Measurements from ENCODE around the gene PACS2. TPM values are rescaled to one million over a fixed set of nuclear protein-coding genes. Genes with fewer than 3 reads are reported as not detected.

Gene PACS2
- total and polyA plus RNA-seq, 2 of the 4 experiments (the other 2 are of a cell fraction), result 15.6 to 32.2 TPM

GRCh38 chr14:105445290-105445689 lies 130.7 kb downstream of the PACS2 start:
- POLR2A ChIA-PET (ENCODE audit: unreplicated experiment), result no interaction called here
- in situ Hi-C loops (cut with MboI; ENCODE audit: low sequenced_read_pairs), result no loop called here
- no peak overlapping the region for H3K27ac ChIP-seq (ENCODE audit: insufficient read depth, low read length)
- H3K79me1 ChIP-seq (ENCODE audit: low read depth in 1 of 2, low read length in 2 of 2), result peaks cover 3 to 42% of the 10 kb centered on the region in 2 experiments
- H2AK5ac ChIP-seq (ENCODE audit: low read depth, low read length), result no peak overlapping the region
- CTCF ChIA-PET, result no interaction called here
- H2BK120ac ChIP-seq (ENCODE audit: low read depth, low read length), result no peak overlapping the region
- peaks cover 37% of the 10 kb centered on the region for H4K20me1 ChIP-seq (ENCODE audit: insufficient read depth, low read length)
- H3K18ac ChIP-seq (ENCODE audit: low read depth, low read length), result no peak overlapping the region
- no peak overlapping the region for H3K4me3 ChIP-seq (ENCODE audit: insufficient read depth, low read depth, low read length)
- 94% methylated on average over 15 of the region's 24 CpGs; no CpG with 5 or more reads in 1 of the 2 experiments for WGBS, 2 experiments (ENCODE audit: extremely low coverage in 2 of 2, insufficient read length in 1 of 2)
- no peaks in the 10 kb centered on the region for H3K9me3 ChIP-seq (ENCODE audit: control insufficient read depth, insufficient read depth, low read length)
- no peak overlapping the region for H3K14ac ChIP-seq (replicated peaks; ENCODE audit: low read depth, low read length)
- intact Hi-C loops (cut with micrococcal nuclease), result no loop called here
- no peak overlapping the region for H3K4ac ChIP-seq (ENCODE audit: low read depth, low read length)
- no peak overlapping the region for H2AFZ ChIP-seq (replicated peaks; ENCODE audit: low read length, poor library complexity)
- H4K8ac ChIP-seq (ENCODE audit: low read depth in 2 of 2, low read length in 2 of 2), result no peak overlapping the region
- no peaks in the 10 kb centered on the region for H3K27me3 ChIP-seq (ENCODE audit: control insufficient read depth, insufficient read depth, low read length)
- no peak overlapping the region for H2BK15ac ChIP-seq (ENCODE audit: low read depth, low read length)
- ATAC-seq (ENCODE audit: low read depth) (no peak), DNase-seq (no peak)
- H3K9ac ChIP-seq (ENCODE audit: low read depth, low read length), result no peak overlapping the region
- H3K9me1 ChIP-seq (ENCODE audit: insufficient read depth, low read length), result no peaks in the 10 kb centered on the region
- TF ChIP-seq CTCF (conservative IDR thresholded peaks at IDR 0.05; ENCODE audit: low read depth, low read length), result no peak
- TF ChIP-seq BHLHE40 (IDR thresholded peaks at IDR 0.05; ENCODE audit: low read depth, low read length), result no peak
- TF ChIP-seq ELK1 (IDR thresholded peaks at IDR 0.05; ENCODE audit: borderline replicate concordance, low read depth, low read length), result no peak
- no peak for TF ChIP-seq SMC3 (IDR thresholded peaks at IDR 0.05; ENCODE audit: low read depth, low read length)
- TF ChIP-seq RFX5 (IDR thresholded peaks at IDR 0.05; ENCODE audit: low read depth, low read length), result no peak
- no peak for TF ChIP-seq RAD21 (IDR thresholded peaks at IDR 0.05; ENCODE audit: low read length)
- no peak for TF ChIP-seq CHD1 (IDR thresholded peaks at IDR 0.05; ENCODE audit: low read depth, low read length)
- no peak for TF ChIP-seq MXI1 (IDR thresholded peaks at IDR 0.05; ENCODE audit: borderline replicate concordance, low read depth, low read length)
- TF ChIP-seq MAZ (IDR thresholded peaks at IDR 0.05; ENCODE audit: borderline replicate concordance, low read depth, low read length), result no peak
- no peak for TF ChIP-seq MAFK (IDR thresholded peaks at IDR 0.05; ENCODE audit: low read depth, low read length)
- no peak for TF ChIP-seq POLR2A (IDR thresholded peaks at IDR 0.05; ENCODE audit: low read depth, low read length)
- no peak for TF ChIP-seq NFE2L2 (IDR thresholded peaks at IDR 0.05; ENCODE audit: low read depth, low read length)
- TF ChIP-seq USF2 (IDR thresholded peaks at IDR 0.05; ENCODE audit: low read depth, low read length), result no peak
- TF ChIP-seq RCOR1 (IDR thresholded peaks at IDR 0.05; ENCODE audit: insufficient replicate concordance, low read length), result no peak
- no peak for TF ChIP-seq CEBPB (IDR thresholded peaks at IDR 0.05; ENCODE audit: low read depth, low read length)
- TF ChIP-seq FOS (IDR thresholded peaks at IDR 0.05; ENCODE audit: low read depth, low read length), result no peak
- H3K56ac ChIP-seq (ENCODE audit: extremely low read depth, insufficient read depth, low read length), result no peak overlapping the region
- no peaks in the 10 kb centered on the region for H3K4me1 ChIP-seq (ENCODE audit: control insufficient read depth, insufficient read depth, low read length)
- H4K91ac ChIP-seq (ENCODE audit: insufficient read depth, low read depth, low read length), result no peak overlapping the region
- H3K36me3 ChIP-seq (ENCODE audit: control insufficient read depth, insufficient read depth, low read length), result peaks cover 25% of the 10 kb centered on the region
- no peak overlapping the region for H4K5ac ChIP-seq (ENCODE audit: low read depth, low read length)
- H2BK5ac ChIP-seq (ENCODE audit: low read depth, low read length, poor library complexity, severe bottlenecking), result no peak overlapping the region
- no TSS peak for BruUV-seq (replicated peaks)
- no peak overlapping the region for H2AK9ac ChIP-seq (replicated peaks; ENCODE audit: low read depth, low read length, poor library complexity)
- no peak overlapping the region for H3K23ac ChIP-seq (ENCODE audit: low read depth, low read length)
- H3K4me2 ChIP-seq (ENCODE audit: low read depth, low read length), result no peak overlapping the region
- dilution Hi-C loops (cut with HindIII; ENCODE audit: low sequenced_read_pairs, unreplicated experiment), result no loop called here
- H2BK20ac ChIP-seq (ENCODE audit: low read depth, low read length), result no peak overlapping the region

All from IMR-90 (cell line).